Smooth muscle cell (in vitro differentiated cells): ENCODE data around the gene BTD. TPM values are rescaled to one million over a fixed set of nuclear protein-coding genes. Genes with fewer than 3 reads are reported as not detected.

Experiments
- DNase-seq: peaks from one replicate; lab custom pipeline; 2025; ENCODE audit not compliant: unreplicated experiment; lab: John Stamatoyannopoulos, UW
- H2AFZ ChIP-seq: fragments of 200-600 bp; sonication (generic); 2 replicates; pipeline ENCODE4 v1.6.0; 2016; ENCODE audit warnings: antibody characterized with exemption, low read depth, mild to moderate bottlenecking
- H3F3A ChIP-seq: fragments of 200-600 bp; sonication (generic); 2 replicates; pipeline ENCODE4 v1.6.0; 2017; ENCODE audit warnings: antibody characterized with exemption, low read depth
- H3K27ac ChIP-seq: fragments of 200-600 bp; sonication (generic); 2 replicates; pipeline ENCODE4 v1.5.1; 2016; ENCODE audit warnings: low read depth, mild to moderate bottlenecking
- H3K27me3 ChIP-seq: fragments of 200-600 bp; sonication (generic); 2 replicates; pipeline ENCODE4 v1.6.1; 2016; ENCODE audit warnings: low read depth, mild to moderate bottlenecking
- H3K36me3 ChIP-seq: fragments of 200-600 bp; sonication (generic); 2 replicates; pipeline ENCODE4 v1.5.1; 2016; ENCODE audit warnings: low read depth
- H3K4me1 ChIP-seq: fragments of 200-600 bp; sonication (generic); 2 replicates; pipeline ENCODE4 v1.5.1; 2016; ENCODE audit warnings: low read depth
- H3K4me2 ChIP-seq: fragments of 200-600 bp; sonication (generic); 2 replicates; pipeline ENCODE4 v1.6.0; 2016; ENCODE audit warnings: mild to moderate bottlenecking
- H3K4me3 ChIP-seq: fragments of 200-600 bp; sonication (generic); 2 replicates; pipeline ENCODE4 v1.5.1; 2016; ENCODE audit warnings: mild to moderate bottlenecking
- H3K79me2 ChIP-seq: fragments of 200-600 bp; sonication (generic); 2 replicates; pipeline ENCODE4 v1.6.0; 2016; ENCODE audit warnings: low read depth, mild to moderate bottlenecking
- H3K9ac ChIP-seq: fragments of 200-600 bp; sonication (generic); 2 replicates; pipeline ENCODE4 v1.6.0; 2016; ENCODE audit warnings: low read depth
- H3K9me3 ChIP-seq: fragments of 200-600 bp; sonication (generic); replicated peaks from 2 replicates; pipeline ENCODE4 v1.5.1; 2016; ENCODE audit warnings: low read depth
- H4K20me1 ChIP-seq: fragments of 200-600 bp; sonication (generic); 2 replicates; pipeline ENCODE4 v1.6.0; 2016; ENCODE audit warnings: low read depth
- whole genome bisulfite sequencing: methylation state at CpG from one replicate; pipeline ENCODE4 v1.1.7; 2016; ENCODE audit warnings: low lambda C conversion rate; 5-methylcytosine and 5-hydroxymethylcytosine counted together
- polyA plus RNA-seq: library from polyadenylated mRNA; unstranded; fragments of >200 nt; fragmentation: Nextera tagmentation; extraction: Ambion mirVana; gene quantifications from 2 replicates; pipeline ENCODE4 v1.2.1, GENCODE V29; 2016
- total RNA-seq: library from RNA; depleted of rRNA; stranded (reverse); fragments of >200 nt; gene quantifications from 2 replicates; pipeline ENCODE4 v1.2.3, GENCODE V29; 2014
- TF ChIP-seq, protein P1 (sequence below): fragments of 200-600 bp; sonication (generic); IDR thresholded peaks from 2 replicates; pipeline ENCODE4 v1.5.1; 2017; ENCODE audit warnings: borderline replicate concordance, mild to moderate bottlenecking, antibody characterized with exemption; ENCODE audit not compliant: insufficient read depth, poor library complexity, severe bottlenecking

Gene BTD
- total and polyA plus RNA-seq, 2 experiments from 2014 or later = 20.9 to 23.6 TPM

DNA sequence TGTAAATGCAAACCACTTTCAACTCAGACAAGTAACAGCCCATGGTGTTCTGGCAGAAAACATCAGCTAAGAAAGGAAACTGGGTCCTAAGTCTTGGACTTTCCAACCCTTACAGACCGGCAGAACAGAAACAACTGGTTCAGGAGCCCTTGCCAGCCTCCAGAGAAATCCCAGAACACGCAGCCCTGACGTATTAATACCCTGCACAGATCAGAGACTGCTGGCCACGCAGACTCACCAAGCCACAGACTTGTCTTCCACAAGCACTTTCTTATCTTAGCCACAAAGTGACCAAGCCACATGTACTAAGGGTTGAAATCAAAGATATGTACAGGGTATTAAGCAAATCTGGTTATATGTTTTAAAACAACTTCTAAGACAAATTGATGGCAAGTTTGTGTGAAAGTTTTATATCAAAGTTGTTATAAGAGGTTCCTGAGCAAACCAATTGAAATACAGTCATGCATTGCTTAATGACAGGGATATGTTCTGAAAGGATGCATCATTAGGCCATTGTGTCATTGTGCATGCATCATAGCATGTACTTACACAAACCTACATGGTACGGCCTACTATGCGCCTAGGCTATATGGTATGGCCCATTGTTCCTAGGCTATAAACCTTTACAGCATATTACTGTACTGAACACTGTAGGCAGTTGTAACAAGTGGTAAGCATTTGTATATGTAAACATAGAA is 36.8 kb downstream of the BTD start:
- no peak overlapping the region for H2AFZ ChIP-seq
- H3F3A ChIP-seq = peaks cover 16% of the 10 kb centered on the region
- peaks cover 23% of the 10 kb centered on the region for H3K4me1 ChIP-seq
- peak overlapping the region; percentile 75 for H3K9ac ChIP-seq
- H3K4me3 ChIP-seq = no peak overlapping the region
- DNase-seq = no peak
- TF ChIP-seq, protein P1, sequence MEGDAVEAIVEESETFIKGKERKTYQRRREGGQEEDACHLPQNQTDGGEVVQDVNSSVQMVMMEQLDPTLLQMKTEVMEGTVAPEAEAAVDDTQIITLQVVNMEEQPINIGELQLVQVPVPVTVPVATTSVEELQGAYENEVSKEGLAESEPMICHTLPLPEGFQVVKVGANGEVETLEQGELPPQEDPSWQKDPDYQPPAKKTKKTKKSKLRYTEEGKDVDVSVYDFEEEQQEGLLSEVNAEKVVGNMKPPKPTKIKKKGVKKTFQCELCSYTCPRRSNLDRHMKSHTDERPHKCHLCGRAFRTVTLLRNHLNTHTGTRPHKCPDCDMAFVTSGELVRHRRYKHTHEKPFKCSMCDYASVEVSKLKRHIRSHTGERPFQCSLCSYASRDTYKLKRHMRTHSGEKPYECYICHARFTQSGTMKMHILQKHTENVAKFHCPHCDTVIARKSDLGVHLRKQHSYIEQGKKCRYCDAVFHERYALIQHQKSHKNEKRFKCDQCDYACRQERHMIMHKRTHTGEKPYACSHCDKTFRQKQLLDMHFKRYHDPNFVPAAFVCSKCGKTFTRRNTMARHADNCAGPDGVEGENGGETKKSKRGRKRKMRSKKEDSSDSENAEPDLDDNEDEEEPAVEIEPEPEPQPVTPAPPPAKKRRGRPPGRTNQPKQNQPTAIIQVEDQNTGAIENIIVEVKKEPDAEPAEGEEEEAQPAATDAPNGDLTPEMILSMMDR = no peak
- no peaks in the 10 kb centered on the region for H3K79me2 ChIP-seq
- no peaks in the 10 kb centered on the region for H3K9me3 ChIP-seq
- 42% methylated on average over 6 of the region's 6 CpGs for WGBS
- H3K4me2 ChIP-seq = peak overlapping the region; percentile 62
- H3K27me3 ChIP-seq = no peaks in the 10 kb centered on the region
- no peaks in the 10 kb centered on the region for H4K20me1 ChIP-seq
- H3K36me3 ChIP-seq = no peaks in the 10 kb centered on the region
- H3K27ac ChIP-seq = peak overlapping the region; percentile 97

DNA sequence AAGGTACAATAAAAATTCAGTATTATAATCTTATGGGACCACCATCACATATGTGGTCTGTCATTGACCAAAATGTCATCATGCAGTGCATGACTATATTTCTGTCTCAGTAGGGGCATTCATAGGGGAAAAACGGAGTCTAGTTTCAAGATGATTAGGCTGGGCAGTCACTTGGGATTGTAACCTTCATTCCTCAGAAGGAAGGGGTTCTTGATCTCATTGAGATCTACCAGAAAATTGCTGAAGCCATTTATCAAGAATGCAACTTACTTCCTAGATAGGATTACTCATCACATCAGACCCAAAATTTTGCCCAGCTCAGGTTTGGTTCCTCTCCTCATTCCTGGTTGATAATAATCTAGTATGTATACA is 37.3 kb downstream of the BTD start:
- no peak for DNase-seq

DNA sequence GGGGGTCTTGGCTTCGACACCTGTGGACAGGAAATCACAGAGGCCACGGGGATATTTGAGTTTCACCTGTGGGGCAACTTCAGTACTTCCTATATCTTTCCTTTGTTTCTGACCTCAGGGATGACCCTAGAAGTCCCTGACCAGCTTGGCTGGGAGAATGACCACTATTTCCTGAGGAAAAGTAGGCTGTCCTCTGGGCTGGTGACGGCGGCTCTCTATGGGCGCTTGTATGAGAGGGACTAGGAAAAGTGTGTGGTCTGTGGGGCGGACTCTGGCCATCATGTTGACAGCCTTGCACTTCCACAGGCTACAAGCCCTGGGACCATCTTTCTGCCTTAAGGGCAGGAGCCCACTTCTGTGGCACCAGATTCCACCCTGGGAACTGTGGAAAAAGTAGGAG is 43.7 kb downstream of the BTD start:
- TF ChIP-seq, protein P1 = no peak
- H3K4me3 ChIP-seq = no peak overlapping the region
- H3K9me3 ChIP-seq = no peaks in the 10 kb centered on the region
- no peaks in the 10 kb centered on the region for H4K20me1 ChIP-seq
- peaks cover 16% of the 10 kb centered on the region for H3F3A ChIP-seq
- H3K4me2 ChIP-seq = peak overlapping the region; percentile 75
- H3K79me2 ChIP-seq = no peaks in the 10 kb centered on the region
- no peaks in the 10 kb centered on the region for H3K36me3 ChIP-seq
- peaks cover 11% of the 10 kb centered on the region for H3K4me1 ChIP-seq
- no peaks in the 10 kb centered on the region for H3K27me3 ChIP-seq
- DNase-seq = no peak
- H3K27ac ChIP-seq = peak overlapping the region; percentile 100
- H2AFZ ChIP-seq = no peak overlapping the region
- 95% methylated on average over 6 of the region's 6 CpGs for WGBS
- peak overlapping the region; percentile 84 for H3K9ac ChIP-seq

More for the DNA sequence above, 37.3 kb downstream of the BTD start:
- Histone ChIP-seq H3K4me2 (no peak overlapping the region), H3K4me3 (no peak overlapping the region), H3K79me2 (no peaks in the 10 kb centered on the region), H3K27me3 (no peaks in the 10 kb centered on the region), H4K20me1 (no peaks in the 10 kb centered on the region), H3K36me3 (no peaks in the 10 kb centered on the region), H3K9ac (no peak overlapping the region), H3K27ac (peak overlapping the region; percentile 97), H2AFZ (no peak overlapping the region), H3F3A (peaks cover 16% of the 10 kb centered on the region), H3K4me1 (peaks cover 17% of the 10 kb centered on the region), H3K9me3 (no peaks in the 10 kb centered on the region)
- TF ChIP-seq, protein P1 = no peak
- WGBS = 88% methylated on average over 1 of the region's 1 CpG
